CD4-positive, alpha-beta T cell (primary cell): Measurements from ENCODE around the gene FBRS. TPM values are rescaled to one million over a fixed set of nuclear protein-coding genes. Genes with fewer than 3 reads are reported as not detected.

ENCODE experiments used
- ATAC-seq: fragments of 200-7000 bp; cut with Tn5 transposase; one replicate; pipeline ENCODE4 v1.10.0; 2022; ENCODE audit warnings: mild to moderate bottlenecking; ENCODE audit not compliant: poor library complexity
- CTCF ChIA-PET: fragments of 350-600 bp; sonication (Branson Sonifier 250); formaldehyde crosslinking; loops from one replicate; lab custom pipeline; 2021; ENCODE audit warnings: antibody characterized with exemption, inconsistent platforms; lab: Charles Lee
- POLR2A ChIA-PET: fragments of 350-600 bp; sonication (Branson Sonifier 250); formaldehyde crosslinking; loops from one replicate; lab custom pipeline; 2021; ENCODE audit warnings: antibody characterized with exemption, inconsistent platforms; lab: Charles Lee
- DNase-seq, 14 experiments: peaks; one replicate each; pipeline ENCODE4 v3.0.0-alpha.2; 2013 to 2020; ENCODE audit warnings: mixed read lengths in 2 of 14
- H3K27ac ChIP-seq, 2 donors: one replicate each; pipeline versions ENCODE4 v1.5.1 to v1.7.0; 2013; ENCODE audit warnings: low read length in 2 of 2, low read depth in 1 of 2, mild to moderate bottlenecking in 1 of 2
- H3K27me3 ChIP-seq, 2 experiments: 1 replicate in 1 of 2; 2 replicates in 1 of 2; pipeline versions ENCODE4 v1.6.1 to v1.7.0; 2013; ENCODE audit warnings: low read length in 2 of 2, control low read depth in 1 of 2, mild to moderate bottlenecking in 1 of 2, moderate library complexity in 1 of 2; ENCODE audit not compliant: insufficient read depth in 2 of 2, control insufficient read depth in 1 of 2
- H3K36me3 ChIP-seq: one replicate; pipeline ENCODE4 v1.6.1; 2013; ENCODE audit warnings: low read length, control low read depth; ENCODE audit not compliant: insufficient read depth
- H3K4me1 ChIP-seq: one replicate; pipeline ENCODE4 v1.6.1; 2013; ENCODE audit warnings: low read length, control low read depth; ENCODE audit not compliant: insufficient read depth
- H3K4me3 ChIP-seq: one replicate; pipeline ENCODE4 v1.5.1; 2013; ENCODE audit warnings: mild to moderate bottlenecking, low read length, moderate library complexity
- H3K9me3 ChIP-seq, 2 experiments: 1 replicate in 1 of 2; 2 replicates in 1 of 2; pipeline versions ENCODE4 v1.6.1 to v1.7.0; 2013; ENCODE audit warnings: low read length in 2 of 2, mild to moderate bottlenecking in 2 of 2, control low read depth in 1 of 2, moderate library complexity in 1 of 2; ENCODE audit not compliant: control insufficient read depth in 1 of 2, insufficient read depth in 1 of 2
- H3K27ac Mint-ChIP-seq: one replicate; pipeline ENCODE4 v1.8.0; 2020; ENCODE audit warnings: mixed read lengths
- H3K27me3 Mint-ChIP-seq: one replicate; pipeline ENCODE4 v1.8.0; 2021; ENCODE audit warnings: mixed read lengths
- H3K36me3 Mint-ChIP-seq: one replicate; pipeline ENCODE4 v1.8.0; 2021; ENCODE audit warnings: low read depth, mixed read lengths
- H3K4me1 Mint-ChIP-seq: one replicate; pipeline ENCODE4 v1.8.0; 2021; ENCODE audit warnings: low read depth, mixed read lengths
- H3K4me3 Mint-ChIP-seq: one replicate; pipeline ENCODE4 v1.8.0; 2020; ENCODE audit warnings: mild to moderate bottlenecking, mixed read lengths
- H3K9me3 Mint-ChIP-seq: one replicate; pipeline ENCODE4 v1.8.0; 2020; ENCODE audit warnings: mixed read lengths
- intact Hi-C, 2 experiments: fragments of 100-400 bp; cut with DNase I in 1 of 2; cut with micrococcal nuclease in 1 of 2; formaldehyde crosslinking; loops; one replicate each; pipeline versions ENCODE4 v1.15.1 to v1.9.0; 2023 to 2025; cut with DNase I, micrococcal nuclease
- total RNA-seq, 174 experiments: library from RNA in 2 of 174; stranded (reverse) in 2 of 174; gene quantifications; one replicate each; pipeline ENCODE4 v1.2.3 and lab custom pipeline; 2021 to 2026
- TF ChIP-seq, protein P1 (sequence below): fragments of 200-600 bp; IDR thresholded peaks from one replicate; pipeline ENCODE4 v1.8.0; 2022; ENCODE audit warnings: antibody characterized with exemption, mild to moderate bottlenecking

FBRS gene
- total RNA-seq, 2 experiments from 2014 or later = 162 to 163 TPM

DNA sequence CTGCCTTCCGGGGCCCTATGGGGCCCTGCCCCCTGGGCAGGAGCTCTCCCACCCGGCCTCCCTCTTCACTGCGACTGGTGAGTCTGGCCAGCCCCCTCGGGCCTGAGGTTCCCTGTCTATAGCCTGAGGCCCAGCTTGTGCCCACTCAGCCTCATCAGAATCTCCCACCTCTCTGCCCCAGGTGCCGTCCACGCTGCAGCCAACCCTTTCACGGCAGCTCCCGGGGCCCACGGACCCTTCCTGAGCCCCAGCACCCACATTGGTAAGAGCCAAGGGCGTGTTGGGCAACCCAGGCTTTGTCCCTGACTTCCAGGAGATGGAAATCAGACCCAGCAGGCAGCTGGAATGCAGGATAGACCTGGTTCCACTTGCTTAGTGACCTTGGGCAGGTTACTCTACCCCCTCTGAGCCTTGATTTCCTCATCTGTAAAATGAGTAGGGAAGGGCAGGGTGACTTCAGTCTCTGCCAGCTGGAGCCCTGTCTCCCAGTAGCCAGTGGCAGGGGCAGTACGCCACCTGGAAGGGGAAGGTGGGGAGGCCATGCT lies 9.2 kb downstream of the FBRS start:
- H3K4me1 ChIP-seq = peaks cover 30% of the 10 kb centered on the region
- ChIA-PET CTCF (interaction anchor here (0.9 kb wide), 1 partner anchor 16 kb away, joined by 3 read pairs; the partner anchor contains the start of gene PRR14), POLR2A (interaction anchor here (2.4 kb wide), 1 partner anchor 9 kb away, joined by 9 read pairs; the partner anchor contains the start of gene FBRS)
- peak overlapping the region; percentile 27 for H3K27ac Mint-ChIP-seq
- H3K36me3 ChIP-seq = peaks cover 82% of the 10 kb centered on the region
- H3K27me3 Mint-ChIP-seq = no peaks in the 10 kb centered on the region
- H3K36me3 Mint-ChIP-seq = peaks cover 59% of the 10 kb centered on the region
- DNase-seq = no peak
- no peaks in the 10 kb centered on the region for H3K27me3 ChIP-seq
- no peak for ATAC-seq
- intact Hi-C loops = no loop called here
- H3K27ac ChIP-seq = no peak overlapping the region
- H3K4me3 Mint-ChIP-seq = no peak overlapping the region
- H3K4me1 Mint-ChIP-seq = peaks cover 12% of the 10 kb centered on the region
- TF ChIP-seq, protein P1, sequence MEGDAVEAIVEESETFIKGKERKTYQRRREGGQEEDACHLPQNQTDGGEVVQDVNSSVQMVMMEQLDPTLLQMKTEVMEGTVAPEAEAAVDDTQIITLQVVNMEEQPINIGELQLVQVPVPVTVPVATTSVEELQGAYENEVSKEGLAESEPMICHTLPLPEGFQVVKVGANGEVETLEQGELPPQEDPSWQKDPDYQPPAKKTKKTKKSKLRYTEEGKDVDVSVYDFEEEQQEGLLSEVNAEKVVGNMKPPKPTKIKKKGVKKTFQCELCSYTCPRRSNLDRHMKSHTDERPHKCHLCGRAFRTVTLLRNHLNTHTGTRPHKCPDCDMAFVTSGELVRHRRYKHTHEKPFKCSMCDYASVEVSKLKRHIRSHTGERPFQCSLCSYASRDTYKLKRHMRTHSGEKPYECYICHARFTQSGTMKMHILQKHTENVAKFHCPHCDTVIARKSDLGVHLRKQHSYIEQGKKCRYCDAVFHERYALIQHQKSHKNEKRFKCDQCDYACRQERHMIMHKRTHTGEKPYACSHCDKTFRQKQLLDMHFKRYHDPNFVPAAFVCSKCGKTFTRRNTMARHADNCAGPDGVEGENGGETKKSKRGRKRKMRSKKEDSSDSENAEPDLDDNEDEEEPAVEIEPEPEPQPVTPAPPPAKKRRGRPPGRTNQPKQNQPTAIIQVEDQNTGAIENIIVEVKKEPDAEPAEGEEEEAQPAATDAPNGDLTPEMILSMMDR = no peak
- no peak overlapping the region for H3K4me3 ChIP-seq
- H3K9me3 ChIP-seq = no peaks in the 10 kb centered on the region
- no peaks in the 10 kb centered on the region for H3K9me3 Mint-ChIP-seq

DNA sequence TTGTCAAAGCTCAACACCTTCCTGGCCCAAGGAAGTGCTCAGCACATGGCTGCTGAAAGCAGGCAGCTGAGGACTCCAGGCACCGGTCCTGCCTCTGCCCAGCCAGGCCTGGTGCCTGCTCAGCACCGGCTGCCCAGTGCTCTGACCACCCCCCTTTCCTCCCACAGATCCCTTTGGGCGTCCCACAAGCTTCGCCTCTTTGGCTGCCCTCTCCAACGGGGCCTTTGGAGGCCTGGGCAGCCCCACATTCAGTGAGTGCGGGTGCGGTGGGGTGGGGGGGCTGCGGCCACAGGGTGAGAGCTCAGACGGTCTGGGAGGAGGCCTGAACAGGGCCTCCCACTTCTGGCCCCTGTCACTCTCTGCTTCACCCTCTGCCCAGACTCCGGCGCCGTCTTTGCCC lies 10.2 kb downstream of the FBRS start:
- DNase-seq = peak in 1 of 14 experiments; percentile 25
- peaks cover 20% of the 10 kb centered on the region for H3K4me1 ChIP-seq
- H3K9me3 ChIP-seq = no peaks in the 10 kb centered on the region
- no peak overlapping the region for H3K27ac Mint-ChIP-seq
- ATAC-seq = no peak
- POLR2A ChIA-PET = interaction anchor here (2.4 kb wide), 1 partner anchor 10 kb away, joined by 9 read pairs; the partner anchor contains the start of gene FBRS
- H3K4me3 Mint-ChIP-seq = peak overlapping the region; percentile 34
- peaks cover 6% of the 10 kb centered on the region for H3K4me1 Mint-ChIP-seq
- H3K27ac ChIP-seq = no peak overlapping the region
- CTCF ChIA-PET = no interaction called here
- H3K36me3 ChIP-seq = peaks cover 72% of the 10 kb centered on the region
- no peaks in the 10 kb centered on the region for H3K9me3 Mint-ChIP-seq
- H3K4me3 ChIP-seq = no peak overlapping the region
- H3K27me3 Mint-ChIP-seq = no peaks in the 10 kb centered on the region
- peaks cover 52% of the 10 kb centered on the region for H3K36me3 Mint-ChIP-seq
- intact Hi-C loops = no loop called here
- no peaks in the 10 kb centered on the region for H3K27me3 ChIP-seq
- TF ChIP-seq, protein P1 = no peak

DNA sequence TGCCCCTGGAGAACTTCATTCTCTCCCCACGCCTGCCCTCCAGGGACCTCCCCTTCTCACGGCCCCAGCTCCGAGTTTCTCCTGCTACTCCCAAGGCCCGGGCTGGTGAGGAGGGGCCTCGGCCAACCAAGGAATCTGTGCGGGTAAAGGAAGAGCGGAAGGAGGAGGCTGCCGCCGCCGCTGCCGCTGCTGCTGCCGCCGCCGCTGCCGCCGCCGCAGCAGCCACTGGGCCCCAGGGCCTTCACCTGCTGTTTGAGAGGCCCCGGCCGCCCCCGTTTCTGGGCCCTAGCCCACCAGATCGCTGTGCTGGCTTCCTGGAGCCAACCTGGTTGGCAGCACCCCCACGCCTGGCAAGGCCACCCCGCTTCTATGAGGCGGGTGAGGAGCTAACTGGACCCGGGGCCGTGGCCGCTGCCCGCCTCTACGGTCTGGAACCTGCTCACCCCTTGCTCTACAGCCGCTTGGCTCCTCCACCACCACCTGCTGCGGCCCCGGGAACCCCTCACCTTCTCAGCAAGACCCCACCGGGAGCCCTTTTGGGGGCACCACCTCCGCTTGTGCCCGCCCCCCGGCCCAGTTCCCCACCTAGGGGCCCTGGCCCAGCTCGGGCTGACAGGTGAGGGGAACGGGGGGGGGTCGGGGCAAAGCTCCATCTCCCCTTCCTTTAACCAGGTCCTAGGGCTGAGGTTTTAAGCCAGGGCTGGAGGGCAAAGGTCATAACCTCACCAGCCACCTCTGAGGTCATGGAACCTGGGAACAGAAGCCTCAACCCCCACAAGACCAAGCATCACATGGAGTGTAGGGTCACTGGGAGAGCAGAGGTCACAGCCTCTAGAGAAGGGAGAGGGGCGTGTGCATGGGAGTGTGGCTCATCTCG lies 11.0 kb downstream of the FBRS start:
- CTCF ChIA-PET = no interaction called here
- Histone ChIP-seq H3K27ac (no peak overlapping the region), H3K4me1 (peaks cover 14% of the 10 kb centered on the region), H3K36me3 (peaks cover 65% of the 10 kb centered on the region), H3K4me3 (no peak overlapping the region), H3K27me3 (no peaks in the 10 kb centered on the region), H3K9me3 (no peaks in the 10 kb centered on the region)
- no peak overlapping the region for H3K27ac Mint-ChIP-seq
- H3K36me3 Mint-ChIP-seq = peaks cover 45% of the 10 kb centered on the region
- no peak for ATAC-seq
- intact Hi-C loops = no loop called here
- no peaks in the 10 kb centered on the region for H3K4me1 Mint-ChIP-seq
- no peak overlapping the region for H3K4me3 Mint-ChIP-seq
- no peaks in the 10 kb centered on the region for H3K27me3 Mint-ChIP-seq
- TF ChIP-seq, protein P1 = no peak
- no peaks in the 10 kb centered on the region for H3K9me3 Mint-ChIP-seq
- DNase-seq = peak in 1 of 14 experiments; percentile 23
- POLR2A ChIA-PET = interaction anchor here (2.4 kb wide), 1 partner anchor 10 kb away, joined by 9 read pairs; the partner anchor contains the start of gene FBRS
